Left colon (tissue), 2 donors: Measurements from ENCODE around the gene TTYH1. TPM values are rescaled to one million over a fixed set of nuclear protein-coding genes. Genes with fewer than 3 reads are reported as not detected.
A peak's percentile ranks its signal among the peaks of the same experiment; 100 is the strongest.
"Not testable (repeated sequence)": the region's sequence is repeated elsewhere in the genome, so short reads cannot be mapped to it uniquely, and the experiment has no call there.

Source experiments
- ATAC-seq: fragments of 200-7000 bp; cut with Tn5 transposase; one replicate; pipeline ENCODE4 v1.9.1; 2020; ENCODE audit warnings: mild to moderate bottlenecking, moderate library complexity
- DNase-seq, 2 donors: peaks; one replicate each; pipeline ENCODE4 v3.0.0-alpha.2; 2020
- intact Hi-C, 2 donors: fragments of 100-400 bp; cut with DNase I in 1 of 2; cut with micrococcal nuclease in 1 of 2; formaldehyde crosslinking; loops; one replicate each; pipeline versions ENCODE4 v1.11.2 to v1.14.0; 2022; cut with DNase I, micrococcal nuclease
- total RNA-seq, 2 donors: library from RNA; stranded (reverse); fragmentation: NEBNext Ultra II Directional; extraction: Animal tissue kit (Norgen Biotek cat#: 25700); gene quantifications; one replicate each; pipeline ENCODE4 v1.2.1, GENCODE V29; 2021
- donor health status: DM: no; HTN: no; CAD: no.
- donor health status: DM: yes; HTN: yes; CAD: no.

TTYH1 gene
- total RNA-seq, 2 donors from 2014 or later: 1.1 TPM; not detected in 1

- DNase-seq (peak; percentile 94 to 97), ATAC-seq (peak; percentile 48)
- intact Hi-C loops: no loop called here
Observed at GRCh38 chr19:54464630-54465425, 49.6 kb downstream of the TTYH1 start.

- intact Hi-C loops: no loop called here
- ATAC-seq: no peak
- no peak for DNase-seq
Observed at GRCh38 chr19:54465426-54466109, 50.3 kb downstream of the TTYH1 start.

GRCh38 chr19:54466110-54466480 is 50.8 kb downstream of the TTYH1 start:
- intact Hi-C loops, DNase-seq, ATAC-seq: not testable (repeated sequence)

GRCh38 chr19:54469496-54469934 is 54.3 kb downstream of the TTYH1 start:
- DNase-seq (peak; percentile 83 to 85), ATAC-seq (peak; percentile 16)
- intact Hi-C loops: no loop called here

GRCh38 chr19:54470276-54470887 is 55.1 kb downstream of the TTYH1 start:
- ATAC-seq (no peak), DNase-seq (no peak)
- intact Hi-C loops: no loop called here

- intact Hi-C loops: no loop called here
Observed at GRCh38 chr19:54470991-54471782, 55.9 kb downstream of the TTYH1 start.

GRCh38 chr19:54473071-54473891 is 58.0 kb downstream of the TTYH1 start, which contains the start of gene CDC42EP5:
Gene CDC42EP5, minus strand, starts transcription at chr19:54473296. Its CDS starts 7,749 bp downstream, at chr19:54465547.
- DNase-seq (peak; percentile 83 to 85), ATAC-seq (peak; percentile 72)
- intact Hi-C loops: no loop called here

More at GRCh38 chr19:54470991-54471782, 55.9 kb downstream of the TTYH1 start:
- ATAC-seq (peak; percentile 34), DNase-seq (peak in 1 of 2 donors; percentile 70)

- ATAC-seq (peak; percentile 2), DNase-seq (no peak)
- intact Hi-C loops: no loop called here
Observed at GRCh38 chr19:54473892-54474372, 58.7 kb downstream of the TTYH1 start.

GRCh38 chr19:54475706-54476105 is 60.4 kb downstream of the TTYH1 start:
- no peak for ATAC-seq
- intact Hi-C loops: no loop called here
- DNase-seq: no peak

GRCh38 chr19:54477650-54478049 is 62.4 kb downstream of the TTYH1 start:
- ATAC-seq: peak; percentile 60
- DNase-seq: peak in 1 of 2 donors; percentile 37
- intact Hi-C loops: no loop called here

- peak in 1 of 2 donors; percentile 21 for DNase-seq
- intact Hi-C loops: no loop called here
- ATAC-seq: peak; percentile 47
Observed at GRCh38 chr19:54478677-54479266, 63.5 kb downstream of the TTYH1 start.

GRCh38 chr19:54480051-54480450 is 64.8 kb downstream of the TTYH1 start:
- intact Hi-C loops: loop anchor here in 1 of 2 donors (10.0 kb wide), 1 partner anchor 195 kb away; no protein-coding TSS in a partner anchor
- DNase-seq (no peak), ATAC-seq (no peak)

GRCh38 chr19:54481326-54481930 is 66.2 kb downstream of the TTYH1 start:
- ATAC-seq: peak; percentile 35
- intact Hi-C loops: loop anchor here in 1 of 2 donors (10.0 kb wide), 1 partner anchor 193 kb away; no protein-coding TSS in a partner anchor
- no peak for DNase-seq

GRCh38 chr19:54482889-54483288 is 67.6 kb downstream of the TTYH1 start:
- ATAC-seq (no peak), DNase-seq (no peak)
- intact Hi-C loops: loop anchor here in 1 of 2 donors (10.0 kb wide), 1 partner anchor 192 kb away; no protein-coding TSS in a partner anchor

- intact Hi-C loops: loop anchor here in 1 of 2 donors (10.0 kb wide), 1 partner anchor 190 kb away; no protein-coding TSS in a partner anchor
- DNase-seq (no peak), ATAC-seq (no peak)
Observed at GRCh38 chr19:54484451-54484850, 69.2 kb downstream of the TTYH1 start.

GRCh38 chr19:54485851-54486250 is 70.6 kb downstream of the TTYH1 start:
- intact Hi-C loops: loop anchor here in 1 of 2 donors (10.0 kb wide), 1 partner anchor 189 kb away; no protein-coding TSS in a partner anchor
- no peak for ATAC-seq

More at GRCh38 chr19:54485851-54486250, 70.6 kb downstream of the TTYH1 start:
- DNase-seq: no peak
